Measurements from ENCODE around the gene CHID1.

Gene CHID1

DNA sequence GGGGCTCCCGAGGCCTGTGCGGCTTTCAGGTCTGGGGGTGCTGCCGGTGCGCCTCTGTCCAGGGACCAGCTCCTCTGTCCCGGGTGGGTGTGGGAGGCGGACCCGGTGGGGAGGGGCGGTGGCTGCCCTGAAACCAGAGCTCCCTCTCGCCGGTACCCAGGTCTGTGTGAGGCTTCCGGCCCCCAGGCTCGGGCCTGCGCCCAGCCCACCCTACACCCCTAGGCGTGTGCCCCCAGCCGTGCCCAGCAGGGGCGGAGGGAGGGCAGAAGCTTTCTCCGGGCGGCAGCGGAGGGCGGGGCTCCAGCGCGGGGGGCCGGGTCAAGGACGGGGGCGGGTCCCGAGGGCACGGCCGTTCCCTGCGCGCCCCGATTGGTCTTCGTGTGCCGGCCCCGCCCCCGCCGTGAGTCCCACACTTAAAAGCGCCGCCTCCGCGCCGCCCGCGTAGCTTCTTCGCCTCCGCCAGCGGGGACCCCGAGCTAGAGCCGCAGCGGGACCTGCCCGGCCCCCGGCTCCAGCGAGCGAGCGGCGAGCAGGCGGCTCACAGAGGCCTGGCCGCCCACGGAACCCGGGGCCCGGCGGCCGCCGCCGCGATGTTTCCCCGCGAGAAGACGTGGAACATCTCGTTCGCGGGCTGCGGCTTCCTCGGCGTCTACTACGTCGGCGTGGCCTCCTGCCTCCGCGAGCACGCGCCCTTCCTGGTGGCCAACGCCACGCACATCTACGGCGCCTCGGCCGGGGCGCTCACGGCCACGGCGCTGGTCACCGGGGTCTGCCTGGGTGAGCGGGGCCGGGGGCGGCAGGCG lies 91.3 kb downstream of the CHID1 start:
- DNase-seq: peak; percentile 86

DNA sequence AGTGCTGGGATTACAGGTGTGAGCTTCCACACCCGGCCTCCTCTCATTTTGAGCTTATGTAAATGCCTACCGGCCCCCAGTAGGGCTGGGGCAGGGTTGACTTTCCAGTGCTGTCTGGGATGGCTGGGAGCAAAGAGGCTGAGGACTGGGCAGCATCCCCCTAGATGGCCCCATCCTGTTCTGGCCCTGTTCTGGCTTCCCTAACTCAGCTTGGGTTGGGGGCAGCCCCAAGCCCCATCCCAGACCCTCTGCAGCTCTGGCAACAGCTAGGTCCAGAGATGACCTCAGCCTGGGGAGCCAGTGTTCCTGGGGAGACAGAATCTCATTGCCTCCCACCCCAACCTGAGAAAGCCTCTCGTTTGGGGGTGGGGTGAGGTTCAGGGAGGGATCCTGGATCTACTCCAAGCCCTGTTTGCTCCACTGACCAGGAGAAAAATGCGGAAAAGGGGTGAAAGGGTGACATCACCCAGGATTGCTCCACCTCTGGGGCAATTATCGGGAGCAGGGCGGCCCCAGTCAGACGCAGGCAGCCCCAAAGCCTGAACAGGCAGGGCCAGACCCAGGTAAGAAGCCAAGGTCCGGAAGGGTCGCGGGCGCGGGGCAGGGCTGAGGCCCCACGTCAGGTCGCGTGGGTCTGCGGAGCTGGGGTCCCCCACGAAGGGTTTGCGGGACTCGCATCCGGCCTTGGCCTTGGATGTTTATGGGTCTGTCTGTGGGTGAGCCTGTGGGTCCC lies 92.0 kb downstream of the CHID1 start, which contains the start of gene PNPLA2:
Gene PNPLA2 (plus strand): TSS at position 519 of the 733 bp plus-strand sequence. CDS start 805 bp downstream, outside the sequence.
- no peak for DNase-seq

Data from activated effector memory CD4-positive, alpha-beta T cell treated with Interleukin-2 at 50 U/mL for 16 hours (primary cell).